ENCODE results near the gene TMEM204.

TMEM204 gene

DNA sequence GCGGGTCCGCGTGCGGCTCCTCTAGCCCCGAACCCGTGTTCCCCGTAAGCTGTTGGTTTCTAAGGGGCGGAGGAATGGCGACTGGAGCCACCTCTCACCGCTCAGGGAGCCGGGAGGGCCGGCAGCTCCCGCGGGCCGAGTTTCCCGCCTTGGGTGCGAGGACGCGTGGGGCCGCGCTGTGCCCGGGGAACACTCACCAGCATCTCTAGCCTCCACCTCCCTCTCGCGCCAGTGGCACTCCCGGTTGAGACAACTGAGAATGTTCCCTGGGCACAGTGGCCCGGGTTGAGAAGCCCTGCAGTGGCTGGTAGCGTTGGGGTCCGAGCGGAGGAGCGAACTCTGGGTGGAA is 39.7 kb upstream of the TMEM204 start:
- Histone ChIP-seq H3K36me3 (ENCODE audit: control insufficient read depth, insufficient read depth, low read length) (no peaks in the 10 kb centered on the region), H3K27me3 (ENCODE audit: control insufficient read depth, insufficient read depth, low read length) (no peaks in the 10 kb centered on the region), H3K9me3 (ENCODE audit: control insufficient read depth, low read length) (no peaks in the 10 kb centered on the region), H3K4me1 (ENCODE audit: control insufficient read depth, insufficient read depth, low read length) (peaks cover 20% of the 10 kb centered on the region), H3K9ac (ENCODE audit: low read length) (peak overlapping the region; percentile 80), H3K4me3 (ENCODE audit: low read length) (peak overlapping the region; percentile 19)

DNA sequence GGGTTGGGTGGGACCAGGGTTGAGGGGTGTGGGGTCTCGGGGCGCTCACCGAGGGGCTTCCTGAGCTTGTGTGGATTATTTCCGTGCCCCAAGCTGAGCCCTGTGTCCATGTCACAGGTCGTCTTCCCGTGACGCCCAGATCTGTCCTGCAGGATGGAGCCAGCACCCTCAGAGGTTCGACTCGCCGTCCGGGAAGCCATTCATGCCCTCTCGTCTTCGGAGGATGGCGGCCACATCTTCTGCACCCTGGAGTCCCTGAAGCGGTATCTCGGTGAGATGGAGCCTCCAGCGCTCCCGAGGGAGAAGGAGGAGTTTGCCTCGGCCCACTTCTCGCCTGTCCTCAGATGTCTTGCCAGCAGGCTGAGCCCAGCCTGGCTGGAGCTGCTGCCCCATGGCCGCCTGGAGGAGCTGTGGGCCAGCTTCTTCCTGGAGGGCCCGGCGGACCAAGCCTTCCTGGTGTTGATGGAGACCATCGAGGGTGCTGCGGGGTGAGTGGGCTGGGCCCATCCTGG is 39.3 kb upstream of the TMEM204 start:
- no peaks in the 10 kb centered on the region for H3K36me3 ChIP-seq (ENCODE audit: control insufficient read depth, insufficient read depth, low read length)
- peak overlapping the region; percentile 19 for H3K4me3 ChIP-seq (ENCODE audit: low read length)
- no peaks in the 10 kb centered on the region for H3K9me3 ChIP-seq (ENCODE audit: control insufficient read depth, low read length)
- no peaks in the 10 kb centered on the region for H3K27me3 ChIP-seq (ENCODE audit: control insufficient read depth, insufficient read depth, low read length)
- H3K9ac ChIP-seq (ENCODE audit: low read length) = peak overlapping the region; percentile 80
- H3K4me1 ChIP-seq (ENCODE audit: control insufficient read depth, insufficient read depth, low read length) = peaks cover 20% of the 10 kb centered on the region

DNA sequence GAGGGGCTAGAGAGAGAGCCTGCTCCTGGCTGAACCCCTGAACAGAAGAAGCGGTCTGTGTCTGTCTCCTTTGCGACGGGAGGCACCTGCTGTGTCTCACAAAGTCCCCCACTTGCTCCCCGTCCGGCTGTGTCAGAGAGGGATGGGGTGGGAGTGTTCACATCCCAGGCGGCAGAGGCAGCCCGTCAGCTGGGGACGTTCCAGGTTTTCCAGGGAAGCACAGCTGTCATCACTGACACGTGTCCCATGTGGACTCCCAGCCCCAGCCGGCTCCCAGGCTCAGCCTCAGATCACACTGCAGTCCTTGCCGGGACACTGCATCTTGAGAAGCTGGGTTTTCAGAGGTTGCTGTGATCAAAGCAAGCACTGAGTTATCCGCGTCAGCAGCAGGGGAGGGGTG is 38.8 kb upstream of the TMEM204 start:
- Histone ChIP-seq H3K9me3 (ENCODE audit: control insufficient read depth, low read length) (no peaks in the 10 kb centered on the region), H3K4me1 (ENCODE audit: control insufficient read depth, insufficient read depth, low read length) (peaks cover 20% of the 10 kb centered on the region), H3K9ac (ENCODE audit: low read length) (no peak overlapping the region), H3K36me3 (ENCODE audit: control insufficient read depth, insufficient read depth, low read length) (no peaks in the 10 kb centered on the region), H3K27me3 (ENCODE audit: control insufficient read depth, insufficient read depth, low read length) (no peaks in the 10 kb centered on the region), H3K4me3 (ENCODE audit: low read length) (no peak overlapping the region)

DNA sequence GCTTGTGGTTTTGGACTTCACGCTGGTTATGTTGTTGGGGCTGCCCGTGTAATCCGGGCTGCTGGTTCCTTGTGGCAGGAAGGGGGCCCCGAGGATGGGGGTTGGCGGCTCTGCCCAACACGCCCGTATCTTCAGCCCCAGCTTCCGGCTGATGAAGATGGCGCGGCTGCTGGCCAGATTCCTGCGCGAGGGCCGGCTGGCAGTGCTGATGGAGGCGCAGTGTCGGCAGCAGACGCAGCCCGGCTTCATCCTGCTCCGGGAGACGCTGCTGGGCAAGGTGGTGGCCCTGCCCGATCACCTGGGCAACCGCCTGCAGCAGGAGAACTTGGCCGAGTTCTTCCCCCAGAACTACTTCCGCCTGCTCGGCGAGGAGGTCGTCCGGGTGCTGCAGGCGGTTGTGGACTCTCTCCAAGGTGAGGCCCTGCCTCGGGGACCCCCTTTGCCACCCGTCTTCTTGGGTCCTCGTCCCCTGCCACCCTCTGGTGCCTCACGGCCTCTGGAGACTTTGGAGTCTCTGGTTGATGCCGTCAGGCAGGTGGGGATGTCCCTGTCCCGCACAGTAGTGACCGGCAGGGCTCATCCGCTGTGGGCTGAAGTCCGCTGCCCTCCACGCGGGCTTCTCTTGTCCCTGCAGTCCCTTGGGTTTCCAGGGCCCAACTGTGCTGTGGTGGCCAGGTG is 38.1 kb upstream of the TMEM204 start:
- peaks cover 20% of the 10 kb centered on the region for H3K4me1 ChIP-seq (ENCODE audit: control insufficient read depth, insufficient read depth, low read length)
- no peak overlapping the region for H3K9ac ChIP-seq (ENCODE audit: low read length)
- H3K27me3 ChIP-seq (ENCODE audit: control insufficient read depth, insufficient read depth, low read length) = no peaks in the 10 kb centered on the region
- no peaks in the 10 kb centered on the region for H3K9me3 ChIP-seq (ENCODE audit: control insufficient read depth, low read length)
- no peak overlapping the region for H3K4me3 ChIP-seq (ENCODE audit: low read length)
- H3K36me3 ChIP-seq (ENCODE audit: control insufficient read depth, insufficient read depth, low read length) = no peaks in the 10 kb centered on the region

DNA sequence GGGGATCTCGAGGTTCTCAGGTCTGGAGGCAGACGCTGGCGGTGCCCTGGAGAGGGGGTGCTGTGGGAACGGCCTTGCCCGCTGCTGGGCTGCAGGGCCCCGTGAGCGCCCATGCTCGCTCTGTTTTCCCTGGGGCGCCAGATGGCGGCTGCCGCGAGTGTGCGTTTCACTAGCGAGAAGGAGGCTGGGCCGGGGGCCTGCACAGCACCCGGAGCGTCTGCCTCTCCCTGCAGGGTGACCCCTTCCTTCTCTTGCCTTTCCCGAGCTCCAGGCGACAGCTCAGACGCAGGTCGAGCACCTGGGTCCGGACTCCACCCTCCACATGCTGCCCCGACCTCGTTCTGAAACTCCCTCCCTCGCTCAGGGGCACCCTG is 37.6 kb upstream of the TMEM204 start:
- H3K27me3 ChIP-seq (ENCODE audit: control insufficient read depth, insufficient read depth, low read length) = no peaks in the 10 kb centered on the region
- no peak overlapping the region for H3K9ac ChIP-seq (ENCODE audit: low read length)
- no peak overlapping the region for H3K4me3 ChIP-seq (ENCODE audit: low read length)
- no peaks in the 10 kb centered on the region for H3K36me3 ChIP-seq (ENCODE audit: control insufficient read depth, insufficient read depth, low read length)
- no peaks in the 10 kb centered on the region for H3K9me3 ChIP-seq (ENCODE audit: control insufficient read depth, low read length)
- H3K4me1 ChIP-seq (ENCODE audit: control insufficient read depth, insufficient read depth, low read length) = peaks cover 20% of the 10 kb centered on the region

DNA sequence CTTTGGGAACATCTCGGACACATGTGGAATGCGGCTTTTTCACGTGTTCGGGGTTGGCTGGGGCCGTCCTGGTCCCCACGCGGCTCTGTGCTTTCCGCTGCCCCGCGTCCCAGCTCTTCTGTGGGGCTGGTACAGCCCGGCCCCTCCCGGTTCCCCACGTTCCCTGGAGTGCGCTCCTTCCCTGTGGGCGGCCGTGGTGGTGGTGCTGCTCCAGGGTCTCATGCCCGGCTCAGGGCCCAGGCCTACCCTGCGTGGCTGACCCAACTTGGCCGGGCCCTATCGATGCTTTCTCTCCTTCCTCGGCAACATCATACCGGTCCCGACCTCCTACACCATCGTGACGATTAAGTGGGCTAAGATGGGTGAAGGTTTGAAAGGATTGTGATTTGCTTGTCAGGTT is 37.0 kb upstream of the TMEM204 start:
- Histone ChIP-seq H3K4me1 (ENCODE audit: control insufficient read depth, insufficient read depth, low read length) (peaks cover 20% of the 10 kb centered on the region), H3K9me3 (ENCODE audit: control insufficient read depth, low read length) (no peaks in the 10 kb centered on the region), H3K27me3 (ENCODE audit: control insufficient read depth, insufficient read depth, low read length) (no peaks in the 10 kb centered on the region), H3K4me3 (ENCODE audit: low read length) (no peak overlapping the region), H3K36me3 (ENCODE audit: control insufficient read depth, insufficient read depth, low read length) (no peaks in the 10 kb centered on the region), H3K9ac (ENCODE audit: low read length) (no peak overlapping the region)

DNA sequence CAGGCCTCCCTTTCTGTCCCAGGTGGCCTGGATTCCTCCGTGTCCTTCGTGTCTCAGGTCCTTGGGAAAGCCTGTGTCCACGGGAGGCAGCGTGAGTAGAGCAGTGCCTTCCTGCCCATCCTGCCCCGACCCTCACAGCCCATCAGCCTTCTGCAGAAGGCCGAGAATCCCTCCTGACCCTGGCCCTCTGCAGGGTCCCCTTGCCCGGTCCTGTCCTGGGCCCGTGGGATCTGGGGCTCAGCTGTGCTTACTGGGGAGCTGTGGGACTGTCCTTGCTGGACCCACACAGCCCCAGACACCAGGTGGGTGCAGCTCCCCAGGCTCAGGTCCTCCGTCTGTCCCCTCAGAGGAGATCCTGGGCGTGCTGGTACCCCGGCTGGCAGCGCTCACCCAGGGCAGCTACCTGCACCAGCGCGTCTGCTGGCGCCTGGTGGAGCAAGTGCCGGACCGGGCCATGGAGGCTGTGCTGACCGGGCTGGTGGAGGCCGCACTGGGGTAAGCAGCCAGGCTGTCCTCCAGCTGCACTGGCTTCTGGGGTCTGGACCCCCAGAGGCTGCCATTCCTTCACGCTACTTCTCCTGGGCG is 36.4 kb upstream of the TMEM204 start:
- no peak overlapping the region for H3K4me3 ChIP-seq (ENCODE audit: low read length)
- peaks cover 20% of the 10 kb centered on the region for H3K4me1 ChIP-seq (ENCODE audit: control insufficient read depth, insufficient read depth, low read length)
- no peaks in the 10 kb centered on the region for H3K36me3 ChIP-seq (ENCODE audit: control insufficient read depth, insufficient read depth, low read length)
- no peaks in the 10 kb centered on the region for H3K27me3 ChIP-seq (ENCODE audit: control insufficient read depth, insufficient read depth, low read length)
- no peaks in the 10 kb centered on the region for H3K9me3 ChIP-seq (ENCODE audit: control insufficient read depth, low read length)
- H3K9ac ChIP-seq (ENCODE audit: low read length) = no peak overlapping the region

DNA sequence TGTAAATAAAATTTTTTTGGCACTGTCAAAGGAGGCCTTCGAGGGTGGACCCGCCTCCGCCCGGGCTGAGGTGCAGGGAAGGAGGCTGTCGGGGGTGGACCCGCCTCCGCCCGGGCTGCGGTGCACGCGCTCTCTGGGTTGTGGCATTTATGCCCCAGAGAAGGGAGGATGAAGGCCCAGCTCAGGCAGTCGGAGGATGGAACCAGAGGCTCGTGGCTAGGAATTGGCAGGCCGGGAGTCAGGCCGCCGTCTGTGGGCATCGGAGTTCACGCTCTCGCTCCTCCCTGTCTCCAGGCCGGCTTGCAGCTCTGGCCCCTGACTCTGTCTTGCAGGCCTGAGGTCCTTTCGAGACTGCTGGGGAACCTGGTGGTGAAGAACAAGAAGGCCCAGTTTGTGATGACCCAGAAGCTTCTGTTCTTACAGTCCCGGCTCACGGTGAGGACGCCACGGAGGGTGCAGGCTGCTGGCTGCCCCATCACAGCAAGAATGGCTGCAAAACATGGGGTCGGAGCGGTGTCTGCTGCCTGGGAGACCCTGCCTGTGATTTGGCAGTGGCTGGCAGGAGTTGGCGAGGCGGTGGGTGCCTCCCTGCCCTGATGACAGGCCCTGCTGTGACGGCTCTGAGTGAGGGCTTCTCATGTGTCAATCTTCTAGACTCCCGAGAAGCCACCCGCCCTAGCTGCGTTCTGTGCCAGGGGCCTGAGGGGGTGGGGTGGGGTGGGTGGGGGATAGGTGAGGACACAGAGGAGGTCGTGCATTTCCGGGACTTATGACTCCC is 34.4 kb upstream of the TMEM204 start:
- Histone ChIP-seq H3K4me1 (ENCODE audit: control insufficient read depth, insufficient read depth, low read length) (peaks cover 8% of the 10 kb centered on the region), H3K27me3 (ENCODE audit: control insufficient read depth, insufficient read depth, low read length) (no peaks in the 10 kb centered on the region), H3K9me3 (ENCODE audit: control insufficient read depth, low read length) (no peaks in the 10 kb centered on the region), H3K9ac (ENCODE audit: low read length) (no peak overlapping the region), H3K4me3 (ENCODE audit: low read length) (no peak overlapping the region), H3K36me3 (ENCODE audit: control insufficient read depth, insufficient read depth, low read length) (no peaks in the 10 kb centered on the region)

DNA sequence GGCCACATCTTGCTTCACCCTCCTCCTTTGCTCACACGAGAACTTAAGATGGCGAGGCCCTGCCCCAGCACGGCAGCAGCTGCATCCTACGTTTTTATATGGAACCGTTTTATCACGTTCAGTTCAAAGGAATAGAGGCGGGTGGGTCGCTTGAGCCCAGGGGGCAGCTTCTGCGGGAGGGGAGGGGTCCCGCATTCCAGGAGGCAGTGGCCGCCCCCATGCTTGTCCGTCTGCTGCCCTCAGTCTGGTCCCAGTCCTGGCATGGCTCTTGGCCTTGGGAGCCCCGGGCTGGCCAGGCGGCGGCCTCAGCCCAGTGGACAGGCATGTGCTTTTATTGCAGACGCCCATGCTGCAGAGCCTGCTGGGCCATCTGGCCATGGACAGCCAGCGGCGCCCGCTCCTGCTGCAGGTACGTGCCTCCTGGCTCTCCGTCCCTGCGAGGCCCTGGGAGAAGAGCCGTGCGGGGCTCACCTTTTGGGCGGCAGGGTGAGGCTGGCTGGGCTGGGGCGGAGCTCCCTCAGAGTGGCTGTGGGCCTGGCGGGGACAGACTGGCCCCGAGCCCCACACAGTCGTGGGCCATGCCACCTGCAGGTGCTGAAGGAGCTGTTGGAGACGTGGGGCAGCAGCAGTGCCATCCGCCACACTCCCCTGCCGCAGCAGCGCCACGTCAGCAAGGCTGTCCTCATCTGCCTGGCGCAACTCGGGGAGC is 33.6 kb upstream of the TMEM204 start:
- H3K9me3 ChIP-seq (ENCODE audit: control insufficient read depth, low read length) = no peaks in the 10 kb centered on the region
- no peak overlapping the region for H3K9ac ChIP-seq (ENCODE audit: low read length)
- H3K4me1 ChIP-seq (ENCODE audit: control insufficient read depth, insufficient read depth, low read length) = peaks cover 1% of the 10 kb centered on the region
- no peaks in the 10 kb centered on the region for H3K36me3 ChIP-seq (ENCODE audit: control insufficient read depth, insufficient read depth, low read length)
- no peaks in the 10 kb centered on the region for H3K27me3 ChIP-seq (ENCODE audit: control insufficient read depth, insufficient read depth, low read length)
- H3K4me3 ChIP-seq (ENCODE audit: low read length) = no peak overlapping the region

DNA sequence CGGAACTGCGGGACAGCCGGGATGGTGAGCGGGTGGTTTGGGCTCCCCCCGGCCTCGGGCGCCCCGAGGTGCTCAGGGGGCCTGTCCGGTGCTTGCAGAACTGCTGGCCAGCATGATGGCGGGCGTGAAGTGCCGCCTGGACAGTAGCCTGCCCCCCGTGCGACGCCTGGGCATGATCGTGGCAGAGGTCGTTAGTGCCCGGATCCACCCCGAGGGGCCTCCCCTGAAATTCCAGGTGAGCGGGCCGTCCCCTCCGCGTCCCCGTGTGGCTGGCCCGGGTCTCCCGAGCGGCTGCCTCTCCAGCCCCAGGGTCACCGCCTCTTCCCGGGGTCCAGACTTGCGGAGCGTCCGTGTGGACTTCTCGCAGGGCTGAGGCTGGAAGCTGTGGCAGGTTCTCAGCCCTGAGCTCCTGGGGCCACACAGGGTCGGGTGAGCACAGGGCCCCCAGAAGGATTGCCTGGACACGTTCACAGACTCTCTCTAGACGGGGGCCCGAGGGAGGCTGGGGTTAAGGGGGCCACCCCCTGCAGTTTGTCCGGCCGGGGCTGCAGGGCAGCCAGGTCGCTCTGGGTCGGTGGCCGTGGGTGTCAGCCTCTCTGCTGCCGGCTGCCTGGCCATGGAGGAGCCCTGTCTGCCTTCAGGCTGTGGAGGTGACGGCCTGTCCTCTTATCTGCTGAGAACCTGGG is 32.9 kb upstream of the TMEM204 start:
- Histone ChIP-seq H3K9me3 (ENCODE audit: control insufficient read depth, low read length) (no peaks in the 10 kb centered on the region), H3K4me3 (ENCODE audit: low read length) (no peak overlapping the region), H3K9ac (ENCODE audit: low read length) (no peak overlapping the region), H3K4me1 (ENCODE audit: control insufficient read depth, insufficient read depth, low read length) (no peaks in the 10 kb centered on the region), H3K36me3 (ENCODE audit: control insufficient read depth, insufficient read depth, low read length) (no peaks in the 10 kb centered on the region), H3K27me3 (ENCODE audit: control insufficient read depth, insufficient read depth, low read length) (no peaks in the 10 kb centered on the region)

DNA sequence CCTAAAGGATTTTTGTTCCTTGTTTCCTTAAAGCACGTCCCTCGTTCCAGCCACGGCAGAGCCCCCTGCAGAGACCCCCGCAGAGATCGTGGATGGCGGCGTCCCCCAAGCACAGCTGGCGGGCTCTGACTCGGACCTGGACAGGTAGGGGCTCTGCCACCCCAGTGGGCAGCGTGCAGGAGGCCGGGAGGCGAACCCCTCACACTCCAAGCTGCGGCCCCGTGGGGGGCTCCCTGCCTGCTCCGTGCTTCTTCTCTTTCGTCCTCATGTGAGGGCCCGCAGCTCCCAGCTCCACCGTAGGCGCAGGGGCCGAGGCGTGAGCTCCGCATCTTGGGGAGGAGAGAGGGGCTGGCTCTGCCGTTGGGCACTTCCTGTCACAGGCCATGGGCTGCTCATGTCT is 31.8 kb upstream of the TMEM204 start:
- Histone ChIP-seq H3K9ac (ENCODE audit: low read length) (no peak overlapping the region), H3K36me3 (ENCODE audit: control insufficient read depth, insufficient read depth, low read length) (no peaks in the 10 kb centered on the region), H3K9me3 (ENCODE audit: control insufficient read depth, low read length) (no peaks in the 10 kb centered on the region), H3K27me3 (ENCODE audit: control insufficient read depth, insufficient read depth, low read length) (no peaks in the 10 kb centered on the region), H3K4me3 (ENCODE audit: low read length) (no peak overlapping the region), H3K4me1 (ENCODE audit: control insufficient read depth, insufficient read depth, low read length) (no peaks in the 10 kb centered on the region)
